Mesendoderm (in vitro differentiated cells): Measurements from ENCODE around the gene CEMIP.

Experiments used
- DNase-seq: peaks from one replicate; pipeline ENCODE4 v3.0.0; 2013
- H2AK5ac ChIP-seq: 2 replicates; pipeline ENCODE4 v1.6.1; 2013; ENCODE audit warnings: low read length, inconsistent platforms
- H2BK120ac ChIP-seq: 2 replicates; pipeline ENCODE4 v1.6.1; 2013; ENCODE audit warnings: low read depth, mild to moderate bottlenecking, low read length, moderate library complexity, mixed read lengths
- H2BK15ac ChIP-seq: replicated peaks from 2 replicates; pipeline ENCODE4 v1.6.1; 2013; ENCODE audit warnings: low read depth, mild to moderate bottlenecking, moderate library complexity
- H2BK5ac ChIP-seq: 2 replicates; pipeline ENCODE4 v1.6.1; 2013; ENCODE audit warnings: low read length, inconsistent platforms
- H3K18ac ChIP-seq: 2 replicates; pipeline ENCODE4 v1.6.1; 2013; ENCODE audit warnings: mild to moderate bottlenecking, low read length, mixed read lengths
- H3K23ac ChIP-seq: one replicate; pipeline ENCODE4 v1.6.1; 2013; ENCODE audit warnings: low read length
- H3K27ac ChIP-seq: 2 replicates; pipeline ENCODE4 v1.5.1; 2013; ENCODE audit warnings: low read depth, mild to moderate bottlenecking, inconsistent platforms, low read length, moderate library complexity
- H3K27me3 ChIP-seq: 2 replicates; pipeline ENCODE4 v1.6.1; 2013; ENCODE audit warnings: low read length, control low read depth, mild to moderate bottlenecking, inconsistent platforms; ENCODE audit not compliant: insufficient read depth, poor library complexity
- H3K36me3 ChIP-seq: 2 replicates; pipeline ENCODE4 v1.6.1; 2013; ENCODE audit warnings: low read length, inconsistent platforms; ENCODE audit not compliant: control insufficient read depth, insufficient read depth
- H3K4ac ChIP-seq: one replicate; pipeline ENCODE4 v1.6.1; 2013; ENCODE audit warnings: low read depth, mild to moderate bottlenecking, low read length, moderate library complexity
- H3K4me1 ChIP-seq: 2 replicates; pipeline ENCODE4 v1.6.1; 2013; ENCODE audit warnings: low read depth, low read length, inconsistent platforms; ENCODE audit not compliant: control insufficient read depth
- H3K4me2 ChIP-seq: 2 replicates; pipeline ENCODE4 v1.6.1; 2013; ENCODE audit warnings: low read length
- H3K4me3 ChIP-seq: 2 replicates; pipeline ENCODE4 v1.5.1; 2013; ENCODE audit warnings: mild to moderate bottlenecking, low read length
- H3K56ac ChIP-seq: one replicate; pipeline ENCODE4 v1.6.1; 2013; ENCODE audit warnings: low read length
- H3K79me1 ChIP-seq: 2 replicates; pipeline ENCODE4 v1.6.1; 2013; ENCODE audit warnings: low read length, inconsistent platforms
- H3K79me2 ChIP-seq: 2 replicates; pipeline ENCODE4 v1.6.1; 2013; ENCODE audit warnings: mild to moderate bottlenecking, low read length; ENCODE audit not compliant: control insufficient read depth, insufficient read depth
- H3K9ac ChIP-seq: 2 replicates; pipeline ENCODE4 v1.6.1; 2013; ENCODE audit warnings: low read length, inconsistent platforms
- H4K5ac ChIP-seq: one replicate; pipeline ENCODE4 v1.6.1; 2013; ENCODE audit warnings: low read length
- H4K8ac ChIP-seq: one replicate; pipeline ENCODE4 v1.6.1; 2013; ENCODE audit warnings: low read depth, mild to moderate bottlenecking, control low read depth, low read length, moderate library complexity
- WGBS: extraction: QIAGEN DNeasy Blood & Tissue Kit; methylation state at CpG from one replicate; pipeline ENCODE4 v1.1.7; 2013; ENCODE audit warnings: low lambda C conversion rate, missing lambda C conversion rate; ENCODE audit not compliant: insufficient coverage; ENCODE audit errors: extremely low coverage; 5-methylcytosine and 5-hydroxymethylcytosine counted together

The CEMIP gene

GRCh38 chr15:80744415-80744814 lies 34.8 kb upstream of the CEMIP start:
- Histone ChIP-seq H3K27me3 (no peaks in the 10 kb centered on the region), H3K4me1 (no peaks in the 10 kb centered on the region), H2AK5ac (no peak overlapping the region), H3K18ac (no peak overlapping the region), H2BK15ac (no peak overlapping the region), H3K79me2 (no peaks in the 10 kb centered on the region), H3K27ac (no peak overlapping the region), H3K79me1 (no peaks in the 10 kb centered on the region), H3K9ac (no peak overlapping the region), H2BK5ac (no peak overlapping the region), H3K4me3 (no peak overlapping the region), H3K4me2 (no peak overlapping the region), H3K4ac (no peak overlapping the region), H4K5ac (no peak overlapping the region), H3K56ac (no peak overlapping the region), H3K23ac (no peak overlapping the region), H3K36me3 (no peaks in the 10 kb centered on the region), H4K8ac (no peak overlapping the region), H2BK120ac (no peak overlapping the region)
- DNase-seq: no peak
- no CpG with 5 or more reads among the region's 6 CpGs for WGBS

DNA sequence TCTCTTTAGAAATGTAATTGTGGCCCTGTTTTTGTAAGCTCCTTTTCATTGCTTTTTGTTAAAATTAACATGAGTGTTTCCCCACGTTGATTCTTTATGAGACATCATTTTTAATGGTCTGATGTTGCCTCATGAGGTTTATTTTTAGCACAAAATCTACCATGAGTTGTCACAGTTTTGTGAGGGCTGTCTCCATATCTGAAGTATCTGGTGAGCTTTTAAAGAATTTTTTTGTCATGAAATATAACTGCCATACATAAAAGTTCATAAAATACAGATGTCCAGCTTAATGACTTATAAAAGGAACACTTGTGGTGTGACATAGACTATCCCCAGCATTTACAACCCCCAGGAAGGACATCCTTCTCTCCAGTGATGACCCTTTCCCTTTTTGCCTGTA lies 34.3 kb upstream of the CEMIP start:
- H3K4ac ChIP-seq: no peak overlapping the region
- H3K4me1 ChIP-seq: no peaks in the 10 kb centered on the region
- no peak overlapping the region for H2BK5ac ChIP-seq
- no peaks in the 10 kb centered on the region for H3K36me3 ChIP-seq
- H3K23ac ChIP-seq: no peak overlapping the region
- H3K27me3 ChIP-seq: no peaks in the 10 kb centered on the region
- no peak overlapping the region for H3K18ac ChIP-seq
- H4K5ac ChIP-seq: no peak overlapping the region
- no peak overlapping the region for H2BK120ac ChIP-seq
- no peak for DNase-seq
- no peaks in the 10 kb centered on the region for H3K79me1 ChIP-seq
- H3K27ac ChIP-seq: no peak overlapping the region
- no peak overlapping the region for H2BK15ac ChIP-seq
- no peak overlapping the region for H3K56ac ChIP-seq
- H3K4me2 ChIP-seq: no peak overlapping the region
- no peak overlapping the region for H3K9ac ChIP-seq
- H2AK5ac ChIP-seq: no peak overlapping the region
- no CpG with 5 or more reads among the region's 1 CpG for WGBS
- H3K4me3 ChIP-seq: no peak overlapping the region
- no peaks in the 10 kb centered on the region for H3K79me2 ChIP-seq
- H4K8ac ChIP-seq: no peak overlapping the region

GRCh38 chr15:80745888-80746287 lies 33.3 kb upstream of the CEMIP start:
- H3K4ac ChIP-seq: no peak overlapping the region
- H3K79me2 ChIP-seq: no peaks in the 10 kb centered on the region
- H4K8ac ChIP-seq: no peak overlapping the region
- no peak overlapping the region for H2BK15ac ChIP-seq
- H3K18ac ChIP-seq: no peak overlapping the region
- H3K23ac ChIP-seq: no peak overlapping the region
- H3K4me3 ChIP-seq: no peak overlapping the region
- no peak overlapping the region for H2BK5ac ChIP-seq
- no peak overlapping the region for H3K9ac ChIP-seq
- no CpG with 5 or more reads among the region's 1 CpG for WGBS
- H2BK120ac ChIP-seq: no peak overlapping the region
- no peak overlapping the region for H3K27ac ChIP-seq
- no peak overlapping the region for H3K56ac ChIP-seq
- no peaks in the 10 kb centered on the region for H3K79me1 ChIP-seq
- no peak overlapping the region for H3K4me2 ChIP-seq
- no peaks in the 10 kb centered on the region for H3K36me3 ChIP-seq
- no peak for DNase-seq
- no peak overlapping the region for H2AK5ac ChIP-seq
- H3K27me3 ChIP-seq: no peaks in the 10 kb centered on the region
- no peak overlapping the region for H4K5ac ChIP-seq
- no peaks in the 10 kb centered on the region for H3K4me1 ChIP-seq

- Histone ChIP-seq H4K8ac (no peak overlapping the region), H2AK5ac (no peak overlapping the region), H3K79me1 (no peaks in the 10 kb centered on the region), H3K79me2 (no peaks in the 10 kb centered on the region), H3K27ac (no peak overlapping the region), H3K4me3 (no peak overlapping the region), H3K4ac (no peak overlapping the region), H4K5ac (no peak overlapping the region), H3K23ac (no peak overlapping the region), H2BK120ac (no peak overlapping the region), H3K18ac (no peak overlapping the region), H2BK5ac (no peak overlapping the region), H3K56ac (no peak overlapping the region), H3K27me3 (no peaks in the 10 kb centered on the region), H3K4me1 (no peaks in the 10 kb centered on the region), H3K9ac (no peak overlapping the region), H2BK15ac (no peak overlapping the region), H3K36me3 (no peaks in the 10 kb centered on the region), H3K4me2 (no peak overlapping the region)
- peak; percentile 38 for DNase-seq
- no CpG with 5 or more reads among the region's 16 CpGs for WGBS
Measured at GRCh38 chr15:80747317-80748053, 31.7 kb upstream of the CEMIP start.

DNA sequence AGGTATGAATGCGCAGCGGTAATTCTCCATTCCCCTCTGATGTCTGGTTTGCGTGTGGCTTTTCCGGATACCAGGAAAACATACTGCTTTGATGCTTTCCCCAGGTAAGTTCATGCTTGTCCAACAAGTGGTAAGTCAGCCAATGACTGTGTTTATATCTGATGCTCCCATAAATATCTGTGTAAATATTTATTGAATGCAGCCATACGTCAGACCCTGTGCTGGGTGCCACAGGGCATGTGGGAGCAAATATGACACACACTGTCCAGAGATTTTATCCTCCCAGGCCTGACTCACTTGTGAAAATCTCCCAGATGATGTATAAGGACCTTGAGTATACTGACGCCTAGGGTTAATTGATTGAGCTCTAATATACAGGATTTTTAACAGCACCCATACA lies 29.6 kb upstream of the CEMIP start:
- Histone ChIP-seq H3K36me3 (no peaks in the 10 kb centered on the region), H3K79me1 (no peaks in the 10 kb centered on the region), H4K5ac (no peak overlapping the region), H3K9ac (no peak overlapping the region), H2BK15ac (no peak overlapping the region), H3K23ac (no peak overlapping the region), H4K8ac (no peak overlapping the region), H3K18ac (no peak overlapping the region), H2AK5ac (no peak overlapping the region), H3K4me2 (no peak overlapping the region), H3K79me2 (no peaks in the 10 kb centered on the region), H3K27ac (no peak overlapping the region), H3K27me3 (no peaks in the 10 kb centered on the region), H3K4me3 (no peak overlapping the region), H3K4ac (no peak overlapping the region), H3K4me1 (no peaks in the 10 kb centered on the region), H2BK120ac (no peak overlapping the region), H3K56ac (no peak overlapping the region), H2BK5ac (no peak overlapping the region)
- no CpG with 5 or more reads among the region's 6 CpGs for WGBS
- DNase-seq: no peak

DNA sequence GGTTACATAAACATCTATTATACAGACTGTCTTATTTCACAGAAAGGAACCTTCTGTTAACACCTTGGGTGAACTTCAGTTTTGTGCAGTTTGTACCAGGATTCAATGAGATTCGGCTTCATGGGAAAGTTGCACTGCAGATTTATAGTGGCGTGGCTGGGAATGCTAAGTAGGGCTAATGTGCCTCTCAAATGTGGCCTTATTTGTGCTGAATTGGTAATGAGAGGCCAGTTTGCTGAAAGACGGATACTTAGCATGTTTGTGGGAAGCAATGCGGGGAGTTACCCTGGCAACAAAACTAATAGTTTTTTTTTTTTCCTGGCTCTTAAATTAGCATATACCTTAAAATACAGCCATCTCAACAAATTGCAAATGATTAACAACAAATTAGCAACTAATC lies 28.6 kb upstream of the CEMIP start:
- H3K27ac ChIP-seq: no peak overlapping the region

More for the DNA sequence above, 28.6 kb upstream of the CEMIP start:
- H3K27me3 ChIP-seq: no peaks in the 10 kb centered on the region
- no peak overlapping the region for H3K4ac ChIP-seq
- H3K9ac ChIP-seq: no peak overlapping the region
- no peak overlapping the region for H3K4me3 ChIP-seq
- H3K56ac ChIP-seq: no peak overlapping the region
- H2BK120ac ChIP-seq: no peak overlapping the region
- no peak overlapping the region for H4K5ac ChIP-seq
- DNase-seq: peak; percentile 12
- H3K4me1 ChIP-seq: no peaks in the 10 kb centered on the region
- H3K79me2 ChIP-seq: no peaks in the 10 kb centered on the region
- no peak overlapping the region for H3K4me2 ChIP-seq
- H3K23ac ChIP-seq: no peak overlapping the region
- H3K18ac ChIP-seq: no peak overlapping the region
- no peak overlapping the region for H4K8ac ChIP-seq
- no peaks in the 10 kb centered on the region for H3K79me1 ChIP-seq
- no peak overlapping the region for H2BK15ac ChIP-seq
- no peaks in the 10 kb centered on the region for H3K36me3 ChIP-seq
- no peak overlapping the region for H2AK5ac ChIP-seq
- no CpG with 5 or more reads among the region's 4 CpGs for WGBS
- H2BK5ac ChIP-seq: no peak overlapping the region
